ENCODE results near the gene RGS4. TPM values are rescaled to one million over a fixed set of nuclear protein-coding genes. Genes with fewer than 3 reads are reported as not detected.

Gene RGS4
- polyA plus RNA-seq, 3 donors = not detected

GRCh38 chr1:163055005-163055404 lies 14.2 kb upstream of the RGS4 start:
- Histone ChIP-seq H3K4me2 (replicated peaks; ENCODE audit: extremely low read depth, low read length, poor library complexity, severe bottlenecking) (no peak overlapping the region), H3K27me3 (ENCODE audit: control insufficient read depth in 2 of 2, insufficient read depth in 2 of 2, low read length in 2 of 2) (no peaks in the 10 kb centered on the region), H3K27ac (ENCODE audit: low read depth in 1 of 2, low read length in 2 of 2) (no peak overlapping the region), H4K20me1 (ENCODE audit: insufficient read depth, low read length) (no peaks in the 10 kb centered on the region), H3K36me3 (replicated peaks in 1 of 2; ENCODE audit: control insufficient read depth in 1 of 2, insufficient read depth in 2 of 2, low read length in 2 of 2) (no peaks in the 10 kb centered on the region), H2AFZ (ENCODE audit: insufficient read depth, low read depth, low read length, poor library complexity, severe bottlenecking) (no peak overlapping the region), H3K4me1 (ENCODE audit: control insufficient read depth in 1 of 2, insufficient read depth in 2 of 2, low read length in 2 of 2) (no peaks in the 10 kb centered on the region), H3K9me3 (replicated peaks in 1 of 2; ENCODE audit: control insufficient read depth in 1 of 2, insufficient read depth in 1 of 2, low read length in 2 of 2) (no peaks in the 10 kb centered on the region), H3K9ac (ENCODE audit: insufficient read depth, low read length, poor library complexity, severe bottlenecking) (no peak overlapping the region), H3K79me2 (ENCODE audit: insufficient read depth, low read length) (no peaks in the 10 kb centered on the region), H3K4me3 (replicated peaks in 1 of 3; ENCODE audit: low read depth in 2 of 3, low read length in 3 of 3) (no peak overlapping the region)
- no peaks in the 10 kb centered on the region for H3K36me3 Mint-ChIP-seq
- no peak overlapping the region for H3K27ac Mint-ChIP-seq
- intact Hi-C loops (cut with micrococcal nuclease) = no loop called here
- peaks cover 0 to 3% (median 2%) of the 10 kb centered on the region in 3 donors for H3K27me3 Mint-ChIP-seq (ENCODE audit: low read depth in 3 of 3)
- no CpG with 5 or more reads among the region's 2 CpGs for WGBS (ENCODE audit: insufficient coverage)
- peaks cover 0 to 2% (median 0%) of the 10 kb centered on the region in 7 donors for H3K9me3 Mint-ChIP-seq
- no peak for TF ChIP-seq CTCF (IDR thresholded peaks at IDR 0.05)
- no peaks in the 10 kb centered on the region for H3K4me1 Mint-ChIP-seq
- DNase-seq = no peak
- H3K4me3 Mint-ChIP-seq = no peak overlapping the region

- no peak overlapping the region for H3K4me3 ChIP-seq (replicated peaks in 1 of 3; ENCODE audit: low read depth in 2 of 3, low read length in 3 of 3)
- no peak overlapping the region for H3K4me3 Mint-ChIP-seq
- H3K27me3 ChIP-seq (ENCODE audit: control insufficient read depth in 2 of 2, insufficient read depth in 2 of 2, low read length in 2 of 2) = no peaks in the 10 kb centered on the region
- H3K4me2 ChIP-seq (replicated peaks; ENCODE audit: extremely low read depth, low read length, poor library complexity, severe bottlenecking) = no peak overlapping the region
- H3K36me3 ChIP-seq (replicated peaks in 1 of 2; ENCODE audit: control insufficient read depth in 1 of 2, insufficient read depth in 2 of 2, low read length in 2 of 2) = no peaks in the 10 kb centered on the region
- no peak overlapping the region for H3K27ac ChIP-seq (ENCODE audit: low read depth in 1 of 2, low read length in 2 of 2)
- peaks cover 0 to 2% (median 0%) of the 10 kb centered on the region in 7 donors for H3K9me3 Mint-ChIP-seq
- no peaks in the 10 kb centered on the region for H3K9me3 ChIP-seq (replicated peaks in 1 of 2; ENCODE audit: control insufficient read depth in 1 of 2, insufficient read depth in 1 of 2, low read length in 2 of 2)
- no peaks in the 10 kb centered on the region for H3K36me3 Mint-ChIP-seq
- no peaks in the 10 kb centered on the region for H4K20me1 ChIP-seq (ENCODE audit: insufficient read depth, low read length)
- no peak for TF ChIP-seq CTCF (IDR thresholded peaks at IDR 0.05)
- H3K9ac ChIP-seq (ENCODE audit: insufficient read depth, low read length, poor library complexity, severe bottlenecking) = no peak overlapping the region
- H3K27ac Mint-ChIP-seq = no peak overlapping the region
- no peaks in the 10 kb centered on the region for H3K4me1 Mint-ChIP-seq
- no peak for DNase-seq
- H3K79me2 ChIP-seq (ENCODE audit: insufficient read depth, low read length) = no peaks in the 10 kb centered on the region
- intact Hi-C loops (cut with micrococcal nuclease) = no loop called here
- WGBS (ENCODE audit: insufficient coverage) = 100% methylated on average over 1 of the region's 4 CpGs
- no peaks in the 10 kb centered on the region for H3K4me1 ChIP-seq (ENCODE audit: control insufficient read depth in 1 of 2, insufficient read depth in 2 of 2, low read length in 2 of 2)
- H2AFZ ChIP-seq (ENCODE audit: insufficient read depth, low read depth, low read length, poor library complexity, severe bottlenecking) = no peak overlapping the region
- H3K27me3 Mint-ChIP-seq (ENCODE audit: low read depth in 3 of 3) = peaks cover 0 to 3% (median 2%) of the 10 kb centered on the region in 3 donors
Observed at GRCh38 chr1:163055531-163055930, 13.6 kb upstream of the RGS4 start.

Measured in CD14-positive monocyte (primary cell).